Jurkat, Clone E6-1 (cell line): ENCODE results near the gene COL4A4.

ENCODE experiments used
- DNase-seq: peaks from one replicate; pipeline ENCODE4 v3.0.0-alpha.2; 2011; ENCODE audit warnings: low read depth, low spot score
- H3K4me3 ChIP-seq: 2 replicates; pipeline ENCODE4 v1.5.1; 2011; ENCODE audit warnings: mild to moderate bottlenecking, low read length, control low read depth, moderate library complexity

COL4A4 gene

GRCh38 chr2:227004482-227004881, 159.5 kb downstream of the COL4A4 start:
- H3K4me3 ChIP-seq = no peak overlapping the region
- DNase-seq = no peak

- no peak overlapping the region for H3K4me3 ChIP-seq
- DNase-seq = no peak
Observed at GRCh38 chr2:227000123-227000522, 163.9 kb downstream of the COL4A4 start.

GRCh38 chr2:226999661-227000060, 164.3 kb downstream of the COL4A4 start:
- no peak for DNase-seq
- H3K4me3 ChIP-seq = no peak overlapping the region

GRCh38 chr2:226995625-226996041, 168.4 kb downstream of the COL4A4 start:
- no peak overlapping the region for H3K4me3 ChIP-seq
- no peak for DNase-seq

GRCh38 chr2:226994775-226995174, 169.2 kb downstream of the COL4A4 start:
- H3K4me3 ChIP-seq = no peak overlapping the region
- no peak for DNase-seq

GRCh38 chr2:226993171-226993570, 170.8 kb downstream of the COL4A4 start:
- no peak for DNase-seq
- no peak overlapping the region for H3K4me3 ChIP-seq

GRCh38 chr2:226991663-226992062, 172.3 kb downstream of the COL4A4 start:
- no peak for DNase-seq

GRCh38 chr2:226985583-226985946, 178.4 kb downstream of the COL4A4 start:
- no peak overlapping the region for H3K4me3 ChIP-seq
- no peak for DNase-seq

More at GRCh38 chr2:226991663-226992062, 172.3 kb downstream of the COL4A4 start:
- no peak overlapping the region for H3K4me3 ChIP-seq

- H3K4me3 ChIP-seq = peak overlapping the region; percentile 27; the same call in 1 of the 2 replicates
- peak; percentile 83 for DNase-seq
Observed at GRCh38 chr2:226984750-226985582, 179.0 kb downstream of the COL4A4 start.

- H3K4me3 ChIP-seq = peak overlapping the region; percentile 27; the same call in 1 of the 2 replicates
- peak; percentile 76 for DNase-seq
Observed at GRCh38 chr2:226983895-226984749, 179.9 kb downstream of the COL4A4 start.

GRCh38 chr2:226981791-226982326, 182.1 kb downstream of the COL4A4 start:
- H3K4me3 ChIP-seq = no peak overlapping the region
- peak; percentile 88 for DNase-seq

- no peak overlapping the region for H3K4me3 ChIP-seq
- DNase-seq = no peak
Observed at GRCh38 chr2:226979004-226979403, 185.0 kb downstream of the COL4A4 start.

GRCh38 chr2:226978300-226978699, 185.7 kb downstream of the COL4A4 start:
- no peak overlapping the region for H3K4me3 ChIP-seq
- DNase-seq = no peak

- peak; percentile 84 for DNase-seq
- 0 out of 2 replicates have a peak overlapping the region, but pooled peaks have one; percentile 4 for H3K4me3 ChIP-seq
Observed at GRCh38 chr2:226977775-226978190, 186.2 kb downstream of the COL4A4 start.

GRCh38 chr2:226973816-226974215, 190.2 kb downstream of the COL4A4 start:
- DNase-seq = peak; percentile 90

GRCh38 chr2:226971770-226972169, 192.2 kb downstream of the COL4A4 start:
- no peak for DNase-seq
- no peak overlapping the region for H3K4me3 ChIP-seq

More at GRCh38 chr2:226973816-226974215, 190.2 kb downstream of the COL4A4 start:
- H3K4me3 ChIP-seq = peak overlapping the region; percentile 29

- DNase-seq = no peak
- peak overlapping the region; percentile 18 for H3K4me3 ChIP-seq
Observed at GRCh38 chr2:226971084-226971483, 192.9 kb downstream of the COL4A4 start.

- peak; percentile 66 for DNase-seq
- H3K4me3 ChIP-seq = peak overlapping the region; percentile 21
Observed at GRCh38 chr2:226970362-226970761, 193.6 kb downstream of the COL4A4 start.

- no peak overlapping the region for H3K4me3 ChIP-seq
- no peak for DNase-seq
Observed at GRCh38 chr2:226969417-226970080, 194.5 kb downstream of the COL4A4 start.
